Activated CD8-positive, alpha-beta memory T cell treated with anti-CD3 and anti-CD28 coated beads, Interleukin-2, amount 50 U/mL, for 1 hour (primary cell): Measurements from ENCODE around the gene SCD5.

Experiments
- DNase-seq: peaks from one replicate; pipeline ENCODE4 v3.0.0-alpha.2; 2020; ENCODE audit errors: extremely low read depth

SCD5 gene

DNA sequence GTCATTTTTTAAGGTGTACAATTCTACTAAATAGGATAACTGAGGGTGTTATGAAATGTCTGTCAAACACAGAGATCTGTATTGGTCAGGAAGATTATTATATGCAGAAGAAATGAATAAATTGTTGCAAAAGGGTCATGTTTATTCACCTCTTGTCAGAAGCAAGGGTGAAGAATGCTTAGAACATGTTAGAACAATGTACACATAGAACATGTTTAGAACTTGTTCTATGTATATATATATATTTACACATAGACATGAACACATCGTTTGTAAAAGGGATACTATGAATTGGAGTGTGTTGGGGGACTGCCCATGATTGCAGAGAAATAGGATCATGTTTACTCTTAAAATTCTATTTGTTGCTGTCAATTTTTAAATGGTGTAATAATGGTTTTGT lies 208.8 kb downstream of the SCD5 start:
- DNase-seq, result no peak

- no peak for DNase-seq
Measured at GRCh38 chr4:82588771-82589270, 209.8 kb downstream of the SCD5 start.

- no peak for DNase-seq
Measured at GRCh38 chr4:82587826-82588540, 210.6 kb downstream of the SCD5 start.

DNA sequence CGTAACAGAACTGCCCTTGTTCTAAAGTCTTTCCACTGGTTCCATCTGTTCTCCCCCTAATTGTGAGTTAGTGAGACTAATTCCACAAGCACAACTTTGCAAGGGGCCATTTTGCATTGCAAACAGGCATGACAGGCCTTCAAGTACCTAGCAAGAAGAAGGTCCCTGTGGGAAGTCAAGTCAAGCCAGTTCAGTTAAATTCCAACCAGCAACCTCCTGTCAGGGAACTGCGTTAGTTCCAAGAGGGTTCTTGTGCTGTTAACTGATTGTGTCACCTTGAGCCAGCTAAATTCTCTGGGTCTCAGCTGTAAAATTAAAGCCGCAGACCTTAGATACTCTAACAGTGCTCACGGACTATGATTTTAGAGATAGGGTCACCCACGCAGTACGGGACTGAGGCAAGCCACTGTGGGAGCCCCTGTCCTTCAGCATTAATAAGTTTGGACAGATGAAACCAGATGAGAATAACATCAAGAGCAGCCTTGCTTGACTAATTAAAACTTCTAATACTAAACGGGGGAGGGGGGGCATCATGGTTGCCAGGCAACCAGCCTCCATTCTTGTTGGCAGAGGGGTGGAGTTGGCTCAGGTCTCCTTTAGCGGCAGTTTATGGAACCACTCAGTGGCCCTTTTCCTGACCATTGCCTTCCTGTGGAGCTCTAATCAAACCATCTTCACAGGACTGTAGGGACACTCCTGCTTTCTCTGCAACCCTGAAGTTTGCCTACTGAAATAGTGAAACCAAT lies 212.7 kb downstream of the SCD5 start:
- DNase-seq, result no peak

DNA sequence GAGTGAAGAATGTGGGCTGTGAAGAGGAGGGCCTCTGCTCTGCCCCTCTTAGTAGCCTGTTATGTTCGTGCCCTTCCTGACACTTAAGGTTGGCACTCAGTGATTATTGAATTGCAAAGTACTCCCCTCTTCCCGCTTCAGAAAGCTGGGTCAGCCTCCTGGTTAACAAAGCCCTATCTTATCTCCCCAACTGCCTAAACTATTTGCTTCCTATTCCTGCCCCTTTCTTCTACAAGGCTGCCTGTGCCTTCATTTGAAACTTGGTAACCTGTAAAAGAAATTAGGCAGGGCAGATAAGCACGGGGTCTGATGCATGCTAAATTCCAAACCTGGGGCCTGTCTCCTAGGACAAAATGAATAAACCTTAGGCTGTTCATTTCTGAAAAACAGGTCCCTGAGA lies 213.7 kb downstream of the SCD5 start:
- DNase-seq, result no peak

GRCh38 chr4:82583897-82584587 lies 214.6 kb downstream of the SCD5 start:
- no peak for DNase-seq

DNA sequence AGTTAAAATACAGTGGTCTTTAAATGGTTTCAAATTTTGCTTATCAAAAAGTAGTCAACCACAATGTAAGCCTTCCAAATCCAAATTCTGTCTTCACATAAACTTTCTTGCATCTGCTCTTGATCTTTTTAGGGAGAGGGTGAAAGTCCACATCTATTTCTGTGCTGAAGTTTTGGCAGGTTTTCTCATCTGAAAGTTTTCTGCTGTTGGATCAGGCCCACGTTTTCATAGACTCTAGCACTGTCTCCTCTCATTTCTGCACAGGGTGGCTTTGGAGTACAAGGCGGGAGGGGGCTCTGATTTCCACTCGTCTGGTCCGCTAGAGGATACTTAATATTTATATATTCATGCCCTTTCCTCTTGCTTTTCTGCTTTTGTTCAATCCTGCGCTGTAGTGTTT lies 218.7 kb downstream of the SCD5 start:
- DNase-seq, result no peak
